Esophagus muscularis mucosa (tissue), 4 donors: Measurements from ENCODE around the gene HSF4. TPM values are rescaled to one million over a fixed set of nuclear protein-coding genes. Genes with fewer than 3 reads are reported as not detected.

Source experiments
- DNase-seq: peaks from one replicate; pipeline ENCODE4 v3.0.0-alpha.2; 2017; ENCODE audit errors: extremely low spot score
- H3K27ac ChIP-seq, 4 donors: fragments of 200-600 bp; sonication (generic); replicated peaks in 1 of 4; 1 replicate in 3 of 4; 2 replicates in 1 of 4; pipeline ENCODE4 v1.5.1; 2016 to 2019; ENCODE audit warnings: mild to moderate bottlenecking in 1 of 4
- H3K27me3 ChIP-seq, 4 donors: fragments of 200-600 bp; sonication (generic); one replicate each; pipeline versions ENCODE4 v1.5.1 to v1.6.0; 2016 to 2019
- H3K36me3 ChIP-seq, 4 donors: fragments of 200-600 bp; sonication (generic); one replicate each; pipeline ENCODE4 v1.5.1; 2016 to 2019
- H3K4me1 ChIP-seq, 4 donors: fragments of 200-600 bp; sonication (generic); one replicate each; pipeline ENCODE4 v1.5.1; 2016 to 2019
- H3K4me3 ChIP-seq, 4 donors: fragments of 200-600 bp; sonication (generic); 1 replicate in 2 of 4; 2 replicates in 2 of 4; pipeline ENCODE4 v1.5.1; 2016 to 2019; ENCODE audit warnings: mild to moderate bottlenecking in 4 of 4, moderate library complexity in 1 of 4
- H3K9me3 ChIP-seq, 4 donors: fragments of 200-600 bp; sonication (generic); 1 replicate in 3 of 4; 2 replicates in 1 of 4; pipeline ENCODE4 v1.5.1; 2016 to 2019
- CTCF ChIP-seq, 3 experiments: fragments of 200-600 bp in 2 of 3; fragments of 450-650 bp in 1 of 3; sonication (generic) in 2 of 3; IDR thresholded peaks; one replicate each; pipeline ENCODE4 v1.5.1; 2017 to 2019; ENCODE audit warnings: antibody characterized with exemption in 3 of 3, mild to moderate bottlenecking in 2 of 3, moderate library complexity in 1 of 3
- EP300 ChIP-seq: sonication (generic); formaldehyde crosslinking; IDR thresholded peaks from one replicate; pipeline ENCODE4 v1.6.1; 2017; ENCODE audit warnings: antibody characterized with exemption
- POLR2A ChIP-seq: fragments of 450-650 bp; IDR thresholded peaks from one replicate; pipeline ENCODE4 v1.6.1; 2017; ENCODE audit warnings: antibody characterized with exemption, moderate library complexity, mild to moderate bottlenecking, low read depth
- POLR2AphosphoS5 ChIP-seq, 2 donors: sonication (generic); formaldehyde crosslinking; IDR thresholded peaks; one replicate each; pipeline ENCODE4 v1.6.1; 2017; ENCODE audit warnings: antibody characterized with exemption in 2 of 2
- WGBS: methylation state at CpG from one replicate; pipeline ENCODE4 v1.1.5; 2018; 5-methylcytosine and 5-hydroxymethylcytosine counted together
- intact Hi-C: fragments of 100-400 bp; cut with DNase I; formaldehyde crosslinking; loops from one replicate; pipeline ENCODE4 v1.15.1; 2023
- total RNA-seq, 4 donors: library from RNA; depleted of rRNA; stranded (reverse); fragments of >200 nt; gene quantifications; one replicate each; pipeline versions ENCODE4 v1.1.0 to v1.2.1, GENCODE V29; 2016

HSF4 gene
- total RNA-seq, 4 donors from 2014 or later: 27.3 to 61.9 (median 41.1) TPM

GRCh38 chr16:67166598-67167168 lies 2.1 kb downstream of the HSF4 start:
- Histone ChIP-seq H3K4me3 (no peak overlapping the region), H3K9me3 (no peaks in the 10 kb centered on the region), H3K27ac (peak overlapping the region; percentile 80 to 97 (median 90)), H3K36me3 (peaks cover 0 to 11% (median 4%) of the 10 kb centered on the region in 4 donors), H3K4me1 (peaks cover 63 to 100% (median 91%) of the 10 kb centered on the region in 4 donors), H3K27me3 (peaks cover 0 to 36% (median 2%) of the 10 kb centered on the region in 4 donors)
- WGBS: 75% methylated on average over 5 of the region's 5 CpGs
- DNase-seq: no peak
- intact Hi-C loops: no loop called here
- no peak for TF ChIP-seq POLR2AphosphoS5 (IDR thresholded peaks at IDR 0.05)
- TF ChIP-seq POLR2A: no peak
- TF ChIP-seq EP300: no peak
- TF ChIP-seq CTCF (IDR thresholded peaks at IDR 0.05): no peak

- intact Hi-C loops: no loop called here
- TF ChIP-seq POLR2A (no peak), CTCF (IDR thresholded peaks at IDR 0.05) (no peak), POLR2AphosphoS5 (IDR thresholded peaks at IDR 0.05) (no peak), EP300 (no peak)
- H3K4me3 ChIP-seq: no peak overlapping the region
- peaks cover 0 to 34% (median 2%) of the 10 kb centered on the region in 4 donors for H3K27me3 ChIP-seq
- H3K36me3 ChIP-seq: peaks cover 0 to 11% (median 4%) of the 10 kb centered on the region in 4 donors
- H3K4me1 ChIP-seq: peaks cover 56 to 100% (median 89%) of the 10 kb centered on the region in 4 donors
- H3K27ac ChIP-seq: peak overlapping the region in 3 of 4 donors; percentile 80 to 97 (median 93)
- no peak for DNase-seq
- no peaks in the 10 kb centered on the region for H3K9me3 ChIP-seq
- WGBS: 87% methylated on average over 6 of the region's 7 CpGs
These were observed 3.0 kb downstream of the HSF4 start for GRCh38 chr16:67167588-67167987.

GRCh38 chr16:67169011-67169451 lies 4.5 kb downstream of the HSF4 start:
- intact Hi-C loops: no loop called here
- TF ChIP-seq POLR2AphosphoS5 (IDR thresholded peaks at IDR 0.05): no peak
- no peak for TF ChIP-seq CTCF (IDR thresholded peaks at IDR 0.05)
- TF ChIP-seq POLR2A: no peak
- TF ChIP-seq EP300: no peak
- Histone ChIP-seq H3K36me3 (peaks cover 0 to 11% (median 4%) of the 10 kb centered on the region in 4 donors), H3K9me3 (no peaks in the 10 kb centered on the region), H3K4me3 (peak overlapping the region in 1 of 4 donors; percentile 61), H3K4me1 (peaks cover 53 to 100% (median 89%) of the 10 kb centered on the region in 4 donors), H3K27ac (peak overlapping the region; percentile 89 to 97 (median 95)), H3K27me3 (peaks cover 0 to 20% (median 0%) of the 10 kb centered on the region in 4 donors)
- no peak for DNase-seq
- WGBS: 52% methylated on average over 7 of the region's 9 CpGs

GRCh38 chr16:67169642-67170167 lies 5.2 kb downstream of the HSF4 start:
- TF ChIP-seq CTCF (IDR thresholded peaks at IDR 0.05) (peak; percentile 36 to 61 (median 47)), POLR2AphosphoS5 (IDR thresholded peaks at IDR 0.05) (no peak)
- WGBS: 3% methylated on average over 22 of the region's 24 CpGs
- Histone ChIP-seq H3K27ac (peak overlapping the region; percentile 89 to 97 (median 95)), H3K4me1 (peaks cover 53 to 100% (median 89%) of the 10 kb centered on the region in 4 donors), H3K4me3 (peak overlapping the region; percentile 58 to 64 (median 60)), H3K9me3 (no peaks in the 10 kb centered on the region), H3K27me3 (peaks cover 0 to 14% (median 0%) of the 10 kb centered on the region in 4 donors), H3K36me3 (peaks cover 0 to 11% (median 4%) of the 10 kb centered on the region in 4 donors)
- intact Hi-C loops: no loop called here
- no peak for DNase-seq
